ENCODE measurements around the gene LTO1. TPM values are rescaled to one million over a fixed set of nuclear protein-coding genes. Genes with fewer than 3 reads are reported as not detected.
A peak's percentile ranks its signal among the peaks of the same experiment; 100 is the strongest.

LTO1 gene
- total and polyA plus RNA-seq, 2 of the 13 experiments (the other 11 are each of a cell fraction or from before 2014, with no cell fraction given): 11.8 to 15.0 TPM

DNA sequence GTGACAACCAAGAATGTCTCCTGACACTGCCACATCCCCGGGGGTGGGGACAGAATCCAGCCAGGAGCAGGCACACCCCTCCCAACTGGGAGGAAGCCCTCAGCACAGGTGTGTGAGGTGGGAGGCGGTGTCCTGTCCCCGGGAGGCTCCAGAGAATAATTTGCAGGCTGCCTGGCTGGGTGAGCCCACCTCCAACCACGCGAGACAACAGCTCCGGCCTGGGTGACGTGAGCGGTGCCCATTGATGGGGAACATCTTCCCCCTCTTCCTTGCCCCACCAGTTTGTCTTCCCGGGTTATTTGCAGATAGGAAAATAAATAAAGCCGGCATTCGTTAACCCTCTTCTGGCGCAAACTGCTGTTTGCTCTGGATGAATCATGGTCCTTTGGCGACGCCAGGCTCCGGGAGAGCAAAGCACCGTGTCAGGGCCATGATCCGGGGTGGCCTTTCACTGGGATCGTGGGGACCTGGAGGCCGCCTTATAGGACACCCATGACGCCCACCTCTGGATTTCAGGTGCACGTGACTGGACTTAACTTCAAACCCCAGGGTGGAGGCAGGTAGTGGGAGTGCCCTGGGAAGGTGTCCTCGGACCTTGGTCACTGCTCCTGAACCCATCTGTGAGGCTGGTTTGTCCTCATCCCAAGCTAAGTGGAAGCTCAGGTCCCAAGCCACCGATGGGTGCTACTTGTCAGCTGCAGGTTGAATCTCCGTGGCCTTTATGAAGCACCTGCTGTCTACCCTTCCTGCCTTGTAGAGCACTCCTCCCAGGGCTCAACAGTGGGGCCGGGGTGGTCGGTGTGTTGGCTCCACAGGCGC, 20.3 kb downstream of the LTO1 start (continued):
- TF ChIP-seq, protein P1, sequence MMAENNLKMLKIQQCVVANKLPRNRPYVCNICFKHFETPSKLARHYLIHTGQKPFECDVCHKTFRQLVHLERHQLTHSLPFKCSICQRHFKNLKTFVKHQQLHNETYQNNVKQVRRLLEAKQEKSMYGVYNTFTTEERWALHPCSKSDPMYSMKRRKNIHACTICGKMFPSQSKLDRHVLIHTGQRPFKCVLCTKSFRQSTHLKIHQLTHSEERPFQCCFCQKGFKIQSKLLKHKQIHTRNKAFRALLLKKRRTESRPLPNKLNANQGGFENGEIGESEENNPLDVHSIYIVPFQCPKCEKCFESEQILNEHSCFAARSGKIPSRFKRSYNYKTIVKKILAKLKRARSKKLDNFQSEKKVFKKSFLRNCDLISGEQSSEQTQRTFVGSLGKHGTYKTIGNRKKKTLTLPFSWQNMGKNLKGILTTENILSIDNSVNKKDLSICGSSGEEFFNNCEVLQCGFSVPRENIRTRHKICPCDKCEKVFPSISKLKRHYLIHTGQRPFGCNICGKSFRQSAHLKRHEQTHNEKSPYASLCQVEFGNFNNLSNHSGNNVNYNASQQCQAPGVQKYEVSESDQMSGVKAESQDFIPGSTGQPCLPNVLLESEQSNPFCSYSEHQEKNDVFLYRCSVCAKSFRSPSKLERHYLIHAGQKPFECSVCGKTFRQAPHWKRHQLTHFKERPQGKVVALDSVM (CRISPR knock-in tag; IDR thresholded peaks at IDR 0.05): peak; percentile 60
- peak; percentile 92 for TF ChIP-seq SNAPC2 (CRISPR knock-in tag; IDR thresholded peaks at IDR 0.05)
- TF ChIP-seq ZBTB49 (CRISPR knock-in tag; IDR thresholded peaks at IDR 0.05; ENCODE audit: borderline replicate concordance): no peak
- peak; percentile 54; the same call in 1 of the 2 replicates for TF ChIP-seq STAT5B (CRISPR knock-in tag; IDR thresholded peaks at IDR 0.05)
- TF ChIP-seq BORCS8-MEF2B (CRISPR knock-in tag; IDR thresholded peaks at IDR 0.05): peak; percentile 30; the same call in 1 of the 2 replicates
- TF ChIP-seq, protein P2, sequence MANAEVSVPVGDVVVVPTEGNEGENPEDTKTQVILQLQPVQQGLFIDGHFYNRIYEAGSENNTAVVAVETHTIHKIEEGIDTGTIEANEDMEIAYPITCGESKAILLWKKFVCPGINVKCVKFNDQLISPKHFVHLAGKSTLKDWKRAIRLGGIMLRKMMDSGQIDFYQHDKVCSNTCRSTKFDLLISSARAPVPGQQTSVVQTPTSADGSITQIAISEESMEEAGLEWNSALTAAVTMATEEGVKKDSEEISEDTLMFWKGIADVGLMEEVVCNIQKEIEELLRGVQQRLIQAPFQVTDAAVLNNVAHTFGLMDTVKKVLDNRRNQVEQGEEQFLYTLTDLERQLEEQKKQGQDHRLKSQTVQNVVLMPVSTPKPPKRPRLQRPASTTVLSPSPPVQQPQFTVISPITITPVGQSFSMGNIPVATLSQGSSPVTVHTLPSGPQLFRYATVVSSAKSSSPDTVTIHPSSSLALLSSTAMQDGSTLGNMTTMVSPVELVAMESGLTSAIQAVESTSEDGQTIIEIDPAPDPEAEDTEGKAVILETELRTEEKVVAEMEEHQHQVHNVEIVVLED (CRISPR knock-in tag; IDR thresholded peaks at IDR 0.05; ENCODE audit: borderline replicate concordance): peak; percentile 57; the same call in 1 of the 2 replicates
- peak; percentile 26; the same call in 1 of the 2 replicates for TF ChIP-seq AHR (CRISPR knock-in tag; IDR thresholded peaks at IDR 0.05)
- TF ChIP-seq ZNF652 (CRISPR knock-in tag; IDR thresholded peaks at IDR 0.05; ENCODE audit: borderline replicate concordance, low read depth): peak; percentile 93
- TF ChIP-seq KLF16 (CRISPR knock-in tag; IDR thresholded peaks at IDR 0.05): peak in 1 of 2 experiments; percentile 76; a peak in 1 of 4 replicates
- 0 out of 2 replicates have a peak, but pooled peaks have one; percentile 53 for TF ChIP-seq HIVEP1 (CRISPR knock-in tag; IDR thresholded peaks at IDR 0.05)
- TF ChIP-seq RAD21 (CRISPR knock-in tag; IDR thresholded peaks at IDR 0.05): 0 out of 2 replicates have a peak, but pooled peaks have one; percentile 7
- TF ChIP-seq RFX5 (IDR thresholded peaks at IDR 0.05; ENCODE audit: low read depth, low read length): no peak
- TF ChIP-seq KMT2A (CRISPR knock-in tag; IDR thresholded peaks at IDR 0.05): no peak
- peak; percentile 48; the same call in 1 of the 2 replicates for TF ChIP-seq ZNF766 (CRISPR knock-in tag; IDR thresholded peaks at IDR 0.05; ENCODE audit: borderline replicate concordance)
- TF ChIP-seq PCBP2 (optimal IDR thresholded peaks at IDR 0.05; ENCODE audit: low read depth, low read length, poor library complexity, severe bottlenecking): no peak
- TF ChIP-seq, protein P3, sequence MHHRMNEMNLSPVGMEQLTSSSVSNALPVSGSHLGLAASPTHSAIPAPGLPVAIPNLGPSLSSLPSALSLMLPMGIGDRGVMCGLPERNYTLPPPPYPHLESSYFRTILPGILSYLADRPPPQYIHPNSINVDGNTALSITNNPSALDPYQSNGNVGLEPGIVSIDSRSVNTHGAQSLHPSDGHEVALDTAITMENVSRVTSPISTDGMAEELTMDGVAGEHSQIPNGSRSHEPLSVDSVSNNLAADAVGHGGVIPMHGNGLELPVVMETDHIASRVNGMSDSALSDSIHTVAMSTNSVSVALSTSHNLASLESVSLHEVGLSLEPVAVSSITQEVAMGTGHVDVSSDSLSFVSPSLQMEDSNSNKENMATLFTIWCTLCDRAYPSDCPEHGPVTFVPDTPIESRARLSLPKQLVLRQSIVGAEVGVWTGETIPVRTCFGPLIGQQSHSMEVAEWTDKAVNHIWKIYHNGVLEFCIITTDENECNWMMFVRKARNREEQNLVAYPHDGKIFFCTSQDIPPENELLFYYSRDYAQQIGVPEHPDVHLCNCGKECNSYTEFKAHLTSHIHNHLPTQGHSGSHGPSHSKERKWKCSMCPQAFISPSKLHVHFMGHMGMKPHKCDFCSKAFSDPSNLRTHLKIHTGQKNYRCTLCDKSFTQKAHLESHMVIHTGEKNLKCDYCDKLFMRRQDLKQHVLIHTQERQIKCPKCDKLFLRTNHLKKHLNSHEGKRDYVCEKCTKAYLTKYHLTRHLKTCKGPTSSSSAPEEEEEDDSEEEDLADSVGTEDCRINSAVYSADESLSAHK (CRISPR knock-in tag; IDR thresholded peaks at IDR 0.05; ENCODE audit: borderline replicate concordance): no peak
- TF ChIP-seq ZNF556 (CRISPR knock-in tag; IDR thresholded peaks at IDR 0.05; ENCODE audit: borderline replicate concordance): peak; percentile 21; the same call in 1 of the 2 replicates
- TF ChIP-seq, protein P4, sequence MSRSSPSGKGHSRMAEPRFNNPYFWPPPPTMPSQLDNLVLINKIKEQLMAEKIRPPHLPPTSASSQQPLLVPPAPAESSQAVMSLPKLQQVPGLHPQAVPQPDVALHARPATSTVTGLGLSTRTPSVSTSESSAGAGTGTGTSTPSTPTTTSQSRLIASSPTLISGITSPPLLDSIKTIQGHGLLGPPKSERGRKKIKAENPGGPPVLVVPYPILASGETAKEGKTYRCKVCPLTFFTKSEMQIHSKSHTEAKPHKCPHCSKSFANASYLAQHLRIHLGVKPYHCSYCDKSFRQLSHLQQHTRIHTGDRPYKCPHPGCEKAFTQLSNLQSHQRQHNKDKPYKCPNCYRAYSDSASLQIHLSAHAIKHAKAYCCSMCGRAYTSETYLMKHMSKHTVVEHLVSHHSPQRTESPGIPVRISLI (CRISPR knock-in tag; IDR thresholded peaks at IDR 0.05; ENCODE audit: borderline replicate concordance): no peak; the same call in 1 of the 2 replicates

Data from HepG2 (cell line).